Measurements from ENCODE around the gene CLASP1. TPM values are rescaled to one million over a fixed set of nuclear protein-coding genes. Genes with fewer than 3 reads are reported as not detected.

The CLASP1 gene
- total RNA-seq, 2 experiments from 2014 or later: 33.8 to 72.4 TPM

- Histone ChIP-seq H3K4me2 (ENCODE audit: low read length) (no peak overlapping the region), H2AFZ (ENCODE audit: low read length) (no peak overlapping the region), H3K4me3 (ENCODE audit: low read depth, low read length, poor library complexity, severe bottlenecking) (no peak overlapping the region), H4K20me1 (ENCODE audit: insufficient read depth, low read length) (no peaks in the 10 kb centered on the region), H3K9me3 (ENCODE audit: low read length) (no peaks in the 10 kb centered on the region), H3K79me2 (ENCODE audit: insufficient read depth, low read depth, low read length) (no peaks in the 10 kb centered on the region), H3K9me2 (ENCODE audit: insufficient read depth, low read length) (no peaks in the 10 kb centered on the region), H3K4me1 (ENCODE audit: insufficient read depth, low read length, poor library complexity, severe bottlenecking) (no peaks in the 10 kb centered on the region), H3K36me3 (ENCODE audit: insufficient read depth, low read length) (peaks cover 69% of the 10 kb centered on the region), H3K27ac (ENCODE audit: low read depth, low read length, poor library complexity, severe bottlenecking) (no peak overlapping the region)
- ChIA-PET CTCF (ENCODE audit: unreplicated experiment) (no interaction called here), POLR2A (no interaction called here)
- no TSS peak for BruUV-seq (replicated peaks)
- TF ChIP-seq CTCF (conservative IDR thresholded peaks at IDR 0.05; ENCODE audit: low read length) (no peak), EZH2phosphoT487 (IDR thresholded peaks at IDR 0.05; ENCODE audit: borderline replicate concordance, low read depth, low read length) (no peak)
- no peak for DNase-seq (ENCODE audit: low spot score)
- intact Hi-C loops (cut with micrococcal nuclease; ENCODE audit: unreplicated experiment): no loop called here
Measured at GRCh38 chr2:121342751-121343150, 306.5 kb downstream of the CLASP1 start.

- no TSS peak for BruUV-seq (replicated peaks)
- no peak for DNase-seq (ENCODE audit: low spot score)
- POLR2A ChIA-PET: no interaction called here
- Histone ChIP-seq H3K4me2 (ENCODE audit: low read length) (no peak overlapping the region), H3K27ac (ENCODE audit: low read depth, low read length, poor library complexity, severe bottlenecking) (no peak overlapping the region), H3K9me3 (ENCODE audit: low read length) (no peaks in the 10 kb centered on the region), H3K4me3 (ENCODE audit: low read depth, low read length, poor library complexity, severe bottlenecking) (no peak overlapping the region), H3K79me2 (ENCODE audit: insufficient read depth, low read depth, low read length) (no peaks in the 10 kb centered on the region), H3K4me1 (ENCODE audit: insufficient read depth, low read length, poor library complexity, severe bottlenecking) (peaks cover 1% of the 10 kb centered on the region), H4K20me1 (ENCODE audit: insufficient read depth, low read length) (no peaks in the 10 kb centered on the region), H3K36me3 (ENCODE audit: insufficient read depth, low read length) (peaks cover 52% of the 10 kb centered on the region), H2AFZ (ENCODE audit: low read length) (no peak overlapping the region), H3K9me2 (ENCODE audit: insufficient read depth, low read length) (no peaks in the 10 kb centered on the region)
- intact Hi-C loops (cut with micrococcal nuclease; ENCODE audit: unreplicated experiment): no loop called here
- CTCF ChIA-PET (ENCODE audit: unreplicated experiment): no interaction called here
- no peak for TF ChIP-seq EZH2phosphoT487 (IDR thresholded peaks at IDR 0.05; ENCODE audit: borderline replicate concordance, low read depth, low read length)
- TF ChIP-seq CTCF (conservative IDR thresholded peaks at IDR 0.05; ENCODE audit: low read length): no peak
Measured at GRCh38 chr2:121340926-121341325, 308.3 kb downstream of the CLASP1 start.

- H3K9me2 ChIP-seq (ENCODE audit: insufficient read depth, low read length): no peaks in the 10 kb centered on the region
- ChIA-PET CTCF (ENCODE audit: unreplicated experiment) (no interaction called here), POLR2A (no interaction called here)
- intact Hi-C loops (cut with micrococcal nuclease; ENCODE audit: unreplicated experiment): no loop called here
- H3K4me1 ChIP-seq (ENCODE audit: insufficient read depth, low read length, poor library complexity, severe bottlenecking): peaks cover 5% of the 10 kb centered on the region
- H3K27ac ChIP-seq (ENCODE audit: low read depth, low read length, poor library complexity, severe bottlenecking): no peak overlapping the region
- H3K79me2 ChIP-seq (ENCODE audit: insufficient read depth, low read depth, low read length): no peaks in the 10 kb centered on the region
- H3K9me3 ChIP-seq (ENCODE audit: low read length): no peaks in the 10 kb centered on the region
- no TSS peak for BruUV-seq (replicated peaks)
- no peak overlapping the region for H3K4me2 ChIP-seq (ENCODE audit: low read length)
- DNase-seq (ENCODE audit: low spot score): no peak
- no peak overlapping the region for H3K4me3 ChIP-seq (ENCODE audit: low read depth, low read length, poor library complexity, severe bottlenecking)
- no peak overlapping the region for H2AFZ ChIP-seq (ENCODE audit: low read length)
- TF ChIP-seq EZH2phosphoT487 (IDR thresholded peaks at IDR 0.05; ENCODE audit: borderline replicate concordance, low read depth, low read length) (no peak), CTCF (conservative IDR thresholded peaks at IDR 0.05; ENCODE audit: low read length) (peak; percentile 31)
- H3K36me3 ChIP-seq (ENCODE audit: insufficient read depth, low read length): peaks cover 31% of the 10 kb centered on the region
- H4K20me1 ChIP-seq (ENCODE audit: insufficient read depth, low read length): no peaks in the 10 kb centered on the region
Measured at GRCh38 chr2:121338281-121338680, 311.0 kb downstream of the CLASP1 start.
